ENCODE data around the gene PLXDC2. TPM values are rescaled to one million over a fixed set of nuclear protein-coding genes. Genes with fewer than 3 reads are reported as not detected.

PLXDC2 gene
- total and polyA plus RNA-seq, 8 donors, result 2.1 to 57.2 (median 11.2) TPM

DNA sequence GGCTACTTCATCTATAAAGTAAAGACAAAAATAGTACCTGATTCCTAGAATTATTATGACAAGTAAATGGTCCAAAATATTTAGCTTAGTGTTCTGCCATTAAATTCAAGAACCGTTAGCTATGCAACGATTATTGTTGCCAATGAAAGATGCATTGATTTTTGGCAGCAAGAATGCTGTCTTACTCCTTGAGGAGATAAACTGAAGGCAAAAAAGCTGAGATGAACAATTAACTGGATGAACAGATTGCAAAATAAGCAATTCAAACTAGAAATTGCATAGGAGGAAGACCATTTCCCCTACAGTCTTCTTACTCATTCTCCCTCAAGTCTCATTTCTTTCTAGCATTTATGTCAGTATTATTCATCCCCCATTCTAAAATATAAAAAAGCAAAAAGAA lies 484.5 kb downstream of the PLXDC2 start:
- TF ChIP-seq EP300 (IDR thresholded peaks at IDR 0.05) (no peak), POLR2A (IDR thresholded peaks at IDR 0.05) (no peak), POLR2AphosphoS5 (IDR thresholded peaks at IDR 0.05) (no peak)
- no peaks in the 10 kb centered on the region for H3K36me3 ChIP-seq
- peaks cover 0 to 21% (median 14%) of the 10 kb centered on the region in 4 donors for H3K9me3 ChIP-seq
- H3K4me1 ChIP-seq, result no peaks in the 10 kb centered on the region
- 79 to 96% (median 91%) methylated on average over 2 of the region's 2 CpGs for WGBS, 5 donors
- intact Hi-C loops (cut with DNase I; ENCODE audit: low total_unique reads), result no loop called here
- H3K27ac ChIP-seq, result no peak overlapping the region
- H3K27me3 ChIP-seq, result no peaks in the 10 kb centered on the region
- DNase-seq, result no peak
- no peak overlapping the region for H3K4me3 ChIP-seq

GRCh38 chr10:20302033-20302432 lies 485.8 kb downstream of the PLXDC2 start:
- no peak for TF ChIP-seq EP300 (IDR thresholded peaks at IDR 0.05)
- TF ChIP-seq, protein P1, sequence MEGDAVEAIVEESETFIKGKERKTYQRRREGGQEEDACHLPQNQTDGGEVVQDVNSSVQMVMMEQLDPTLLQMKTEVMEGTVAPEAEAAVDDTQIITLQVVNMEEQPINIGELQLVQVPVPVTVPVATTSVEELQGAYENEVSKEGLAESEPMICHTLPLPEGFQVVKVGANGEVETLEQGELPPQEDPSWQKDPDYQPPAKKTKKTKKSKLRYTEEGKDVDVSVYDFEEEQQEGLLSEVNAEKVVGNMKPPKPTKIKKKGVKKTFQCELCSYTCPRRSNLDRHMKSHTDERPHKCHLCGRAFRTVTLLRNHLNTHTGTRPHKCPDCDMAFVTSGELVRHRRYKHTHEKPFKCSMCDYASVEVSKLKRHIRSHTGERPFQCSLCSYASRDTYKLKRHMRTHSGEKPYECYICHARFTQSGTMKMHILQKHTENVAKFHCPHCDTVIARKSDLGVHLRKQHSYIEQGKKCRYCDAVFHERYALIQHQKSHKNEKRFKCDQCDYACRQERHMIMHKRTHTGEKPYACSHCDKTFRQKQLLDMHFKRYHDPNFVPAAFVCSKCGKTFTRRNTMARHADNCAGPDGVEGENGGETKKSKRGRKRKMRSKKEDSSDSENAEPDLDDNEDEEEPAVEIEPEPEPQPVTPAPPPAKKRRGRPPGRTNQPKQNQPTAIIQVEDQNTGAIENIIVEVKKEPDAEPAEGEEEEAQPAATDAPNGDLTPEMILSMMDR (IDR thresholded peaks at IDR 0.05), result no peak
- no peak for TF ChIP-seq POLR2AphosphoS5 (IDR thresholded peaks at IDR 0.05)
- intact Hi-C loops (cut with DNase I; ENCODE audit: low total_unique reads), result no loop called here
- H3K4me1 ChIP-seq, result no peaks in the 10 kb centered on the region
- no peaks in the 10 kb centered on the region for H3K36me3 ChIP-seq
- DNase-seq, result no peak
- no peak overlapping the region for H3K27ac ChIP-seq
- no peak overlapping the region for H3K4me3 ChIP-seq
- H3K9me3 ChIP-seq, result peaks cover 0 to 12% (median 9%) of the 10 kb centered on the region in 4 donors
- H3K27me3 ChIP-seq, result no peaks in the 10 kb centered on the region
- 69 to 96% (median 93%) methylated on average over 2 of the region's 2 CpGs for WGBS, 5 donors

- TF ChIP-seq POLR2A (IDR thresholded peaks at IDR 0.05), result no peak
- no peak for TF ChIP-seq POLR2AphosphoS5 (IDR thresholded peaks at IDR 0.05)
- TF ChIP-seq, protein P1 (IDR thresholded peaks at IDR 0.05), result no peak
- no peak for TF ChIP-seq EP300 (IDR thresholded peaks at IDR 0.05)
- H3K4me1 ChIP-seq, result no peaks in the 10 kb centered on the region
- no peak overlapping the region for H3K4me3 ChIP-seq
- H3K9me3 ChIP-seq, result peaks cover 0 to 4% (median 0%) of the 10 kb centered on the region in 4 donors
- H3K36me3 ChIP-seq, result no peaks in the 10 kb centered on the region
- 27 to 48% (median 37%) methylated on average over 2 of the region's 2 CpGs for WGBS, 5 donors
- no peak overlapping the region for H3K27ac ChIP-seq
- intact Hi-C loops (cut with DNase I; ENCODE audit: low total_unique reads), result no loop called here
- H3K27me3 ChIP-seq, result no peaks in the 10 kb centered on the region
- no peak for DNase-seq
Observed at GRCh38 chr10:20303453-20304152, 487.4 kb downstream of the PLXDC2 start.

DNA sequence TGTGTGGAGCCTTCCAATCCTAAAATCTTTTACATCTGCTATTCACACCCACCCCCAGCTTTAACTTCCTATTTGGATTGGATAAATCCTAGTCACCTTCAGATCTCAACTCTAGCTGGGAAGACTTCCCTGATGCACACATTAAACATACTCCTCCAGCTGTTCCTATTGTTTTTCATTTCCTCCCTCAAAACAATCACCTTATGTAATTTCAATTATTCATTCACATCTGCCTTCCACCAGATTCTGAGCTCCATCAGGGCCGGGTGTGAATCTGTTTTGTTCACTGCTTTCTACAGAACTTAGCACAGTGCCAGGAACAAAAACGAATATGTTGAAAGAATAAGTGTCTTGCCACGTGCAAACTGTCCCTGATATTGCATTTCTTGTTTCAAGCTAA lies 497.4 kb downstream of the PLXDC2 start:
- no peak for DNase-seq
- intact Hi-C loops (cut with DNase I; ENCODE audit: low total_unique reads), result no loop called here
- no peak overlapping the region for H3K27ac ChIP-seq
- no peaks in the 10 kb centered on the region for H3K27me3 ChIP-seq
- H3K36me3 ChIP-seq, result no peaks in the 10 kb centered on the region
- peaks cover 4 to 13% (median 9%) of the 10 kb centered on the region in 4 donors for H3K9me3 ChIP-seq
- no peaks in the 10 kb centered on the region for H3K4me1 ChIP-seq
- H3K4me3 ChIP-seq, result no peak overlapping the region
- TF ChIP-seq POLR2AphosphoS5 (IDR thresholded peaks at IDR 0.05) (no peak), POLR2A (IDR thresholded peaks at IDR 0.05) (no peak), EP300 (IDR thresholded peaks at IDR 0.05) (no peak)
- TF ChIP-seq, protein P1 (IDR thresholded peaks at IDR 0.05), result no peak
- 37 to 54% (median 47%) methylated on average over 3 of the region's 3 CpGs for WGBS, 5 donors

GRCh38 chr10:20314431-20314830 lies 498.2 kb downstream of the PLXDC2 start:
- TF ChIP-seq POLR2AphosphoS5 (IDR thresholded peaks at IDR 0.05), result no peak
- TF ChIP-seq, protein P1 (IDR thresholded peaks at IDR 0.05), result no peak
- TF ChIP-seq EP300 (IDR thresholded peaks at IDR 0.05), result no peak
- TF ChIP-seq POLR2A (IDR thresholded peaks at IDR 0.05), result no peak
- no peaks in the 10 kb centered on the region for H3K36me3 ChIP-seq
- no peaks in the 10 kb centered on the region for H3K27me3 ChIP-seq
- H3K4me1 ChIP-seq, result no peaks in the 10 kb centered on the region
- intact Hi-C loops (cut with DNase I; ENCODE audit: low total_unique reads), result no loop called here
- no peak for DNase-seq
- no peak overlapping the region for H3K4me3 ChIP-seq
- no peak overlapping the region for H3K27ac ChIP-seq
- H3K9me3 ChIP-seq, result peaks cover 4 to 17% (median 9%) of the 10 kb centered on the region in 4 donors
- WGBS, 5 donors, result 54 to 71% (median 63%) methylated on average over 3 of the region's 3 CpGs
